ENCODE results near the gene CALML3. TPM values are rescaled to one million over a fixed set of nuclear protein-coding genes. Genes with fewer than 3 reads are reported as not detected.

Gene CALML3
- total and polyA plus RNA-seq, 2 of the 13 experiments (the other 11 are each of a cell fraction or from before 2014, with no cell fraction given): not detected

GRCh38 chr10:5545778-5546710 lies 21.3 kb downstream of the CALML3 start (continued):
- TF ChIP-seq PRDM10 (CRISPR knock-in tag; IDR thresholded peaks at IDR 0.05; ENCODE audit: low read depth): no peak
- TF ChIP-seq CCDC6 (CRISPR knock-in tag; IDR thresholded peaks at IDR 0.05): no peak
- TF ChIP-seq XRCC5 (optimal IDR thresholded peaks at IDR 0.05; ENCODE audit: low read length): no peak
- TF ChIP-seq DPF2 (CRISPR knock-in tag; IDR thresholded peaks at IDR 0.05; ENCODE audit: borderline replicate concordance, low read depth): no peak
- TF ChIP-seq IKZF5 (CRISPR knock-in tag; IDR thresholded peaks at IDR 0.05): no peak
- no peak for TF ChIP-seq EP300 (IDR thresholded peaks at IDR 0.05; ENCODE audit: low read depth in 2 of 2, low read length in 2 of 2)
- TF ChIP-seq EP300 (CRISPR knock-in tag; IDR thresholded peaks at IDR 0.05; ENCODE audit: borderline replicate concordance): no peak; the same call in 1 of the 2 replicates
- no peak for TF ChIP-seq ZNF441 (CRISPR knock-in tag; IDR thresholded peaks at IDR 0.05; ENCODE audit: borderline replicate concordance)
- no peak for TF ChIP-seq ZNF235 (CRISPR knock-in tag; IDR thresholded peaks at IDR 0.05; ENCODE audit: borderline replicate concordance)
- TF ChIP-seq MEIS1 (CRISPR knock-in tag; IDR thresholded peaks at IDR 0.05; ENCODE audit: borderline replicate concordance): no peak
- TF ChIP-seq ZNF225 (CRISPR knock-in tag; IDR thresholded peaks at IDR 0.05): no peak
- TF ChIP-seq ARID2 (CRISPR knock-in tag; IDR thresholded peaks at IDR 0.05; ENCODE audit: borderline replicate concordance): no peak
- TF ChIP-seq FOXA3 (CRISPR knock-in tag; IDR thresholded peaks at IDR 0.05): 0 out of 2 replicates have a peak, but pooled peaks have one; percentile 8
- TF ChIP-seq BCL3 (CRISPR knock-in tag; IDR thresholded peaks at IDR 0.05): no peak
- TF ChIP-seq ZNF850 (CRISPR knock-in tag; conservative IDR thresholded peaks at IDR 0.05): no peak
- TF ChIP-seq ZBTB38 (CRISPR knock-in tag; IDR thresholded peaks at IDR 0.05): peak; percentile 99
- TF ChIP-seq ZNF33A (CRISPR knock-in tag; IDR thresholded peaks at IDR 0.05; ENCODE audit: borderline replicate concordance): no peak
- TF ChIP-seq ZBTB1 (CRISPR knock-in tag; IDR thresholded peaks at IDR 0.05; ENCODE audit: borderline replicate concordance): no peak
- no peak for TF ChIP-seq ZNF292 (CRISPR knock-in tag; IDR thresholded peaks at IDR 0.05; ENCODE audit: borderline replicate concordance, low read depth)
- no peak for TF ChIP-seq ARNT2 (CRISPR knock-in tag; IDR thresholded peaks at IDR 0.05; ENCODE audit: low read depth)
- TF ChIP-seq CTCF (CRISPR knock-in tag; IDR thresholded peaks at IDR 0.05): no peak

All from HepG2 (cell line).